HG03558 (cell line): ENCODE data around the gene VPS35L.

Experiments used
- ATAC-seq: cut with Tn5 transposase; IDR thresholded peaks from one replicate; pipeline ENCODE4 v1.9.1; 2021; ENCODE audit warnings: moderate number of reproducible peaks; ENCODE audit not compliant: unreplicated experiment; ENCODE audit errors: extremely low read depth

Gene VPS35L

GRCh38 chr16:19688396-19689024 is 133.0 kb downstream of the VPS35L start:
- ATAC-seq: no peak

- ATAC-seq: no peak
These were observed 133.8 kb downstream of the VPS35L start for GRCh38 chr16:19689342-19689741.

GRCh38 chr16:19690196-19690595 is 134.7 kb downstream of the VPS35L start:
- no peak for ATAC-seq

- ATAC-seq: no peak
These were observed 135.7 kb downstream of the VPS35L start for GRCh38 chr16:19691161-19691711.

GRCh38 chr16:19694989-19695388 is 139.5 kb downstream of the VPS35L start:
- no peak for ATAC-seq

GRCh38 chr16:19696328-19696727 is 140.8 kb downstream of the VPS35L start:
- ATAC-seq: no peak

- no peak for ATAC-seq
These were observed 141.5 kb downstream of the VPS35L start for GRCh38 chr16:19696961-19697360.

- no peak for ATAC-seq
These were observed 142.3 kb downstream of the VPS35L start for GRCh38 chr16:19697756-19698318.

- ATAC-seq: no peak
These were observed 143.3 kb downstream of the VPS35L start for GRCh38 chr16:19698480-19699465.

- ATAC-seq: no peak
These were observed 144.0 kb downstream of the VPS35L start for GRCh38 chr16:19699472-19699871.

GRCh38 chr16:19700319-19700781 is 144.8 kb downstream of the VPS35L start:
- ATAC-seq: no peak

- no peak for ATAC-seq
These were observed 145.6 kb downstream of the VPS35L start for GRCh38 chr16:19701091-19701490.

- ATAC-seq: no peak
These were observed 147.8 kb downstream of the VPS35L start for GRCh38 chr16:19703172-19703889.

- no peak for ATAC-seq
These were observed 149.0 kb downstream of the VPS35L start for GRCh38 chr16:19704321-19705145.

- no peak for ATAC-seq
These were observed 149.6 kb downstream of the VPS35L start for GRCh38 chr16:19705146-19705501.

- ATAC-seq: no peak
These were observed 150.3 kb downstream of the VPS35L start for GRCh38 chr16:19705843-19706242.

GRCh38 chr16:19706846-19707245 is 151.3 kb downstream of the VPS35L start:
- no peak for ATAC-seq

GRCh38 chr16:19707569-19708295 is 152.2 kb downstream of the VPS35L start:
- no peak for ATAC-seq
